ENCODE measurements around the gene ANTXR1. TPM values are rescaled to one million over a fixed set of nuclear protein-coding genes. Genes with fewer than 3 reads are reported as not detected.

The ANTXR1 gene
- total RNA-seq, 5 donors from 2014 or later (not counting 1 experiment from before 2014, with no cell fraction given), result 0.19 to 0.79 (median 0.63) TPM; not detected in 1

- no CpG with 5 or more reads among the region's 4 CpGs for WGBS (ENCODE audit: insufficient coverage)
- H3K27me3 Mint-ChIP-seq, result peaks cover 34 to 39% of the 10 kb centered on the region in 2 donors
- Histone ChIP-seq H3K4me1 (ENCODE audit: control insufficient read depth in 1 of 2, extremely low read depth in 1 of 2, insufficient read depth in 2 of 2, low read length in 2 of 2) (no peaks in the 10 kb centered on the region), H3K4me3 (ENCODE audit: control insufficient read depth in 1 of 2, extremely low read depth in 1 of 2, low read length in 1 of 2) (no peak overlapping the region), H3K36me3 (ENCODE audit: control insufficient read depth in 2 of 2, extremely low read depth in 1 of 2, insufficient read depth in 1 of 2, low read length in 1 of 2) (no peaks in the 10 kb centered on the region), H3K27ac (ENCODE audit: low read length) (no peak overlapping the region), H3K9me3 (no peaks in the 10 kb centered on the region), H3K27me3 (replicated peaks in 1 of 2; ENCODE audit: control insufficient read depth in 2 of 2, extremely low read depth in 1 of 2, insufficient read depth in 2 of 2, low read length in 1 of 2) (peaks cover 0 to 11% of the 10 kb centered on the region in 2 experiments)
- H3K9me3 Mint-ChIP-seq, result no peaks in the 10 kb centered on the region
- no peak overlapping the region for H3K4me3 Mint-ChIP-seq
- POLR2A ChIA-PET, result no interaction called here
- H3K4me1 Mint-ChIP-seq, result no peaks in the 10 kb centered on the region
- H3K27ac Mint-ChIP-seq, result no peak overlapping the region
- no peaks in the 10 kb centered on the region for H3K36me3 Mint-ChIP-seq
- no peak for DNase-seq
- CTCF ChIA-PET, result interaction anchor here in 1 of 2 donors (0.7 kb wide), 1 partner anchor 83 kb away, joined by 3 read pairs; no protein-coding TSS in a partner anchor
- ATAC-seq (replicated peaks in 1 of 4), result no peak
Observed at GRCh38 chr2:69084492-69084891, 71.5 kb downstream of the ANTXR1 start.

- ATAC-seq (replicated peaks in 1 of 4), result no peak
- H3K27ac ChIP-seq (ENCODE audit: low read length), result no peak overlapping the region
- H3K4me1 Mint-ChIP-seq, result no peaks in the 10 kb centered on the region
- no peaks in the 10 kb centered on the region for H3K36me3 ChIP-seq (ENCODE audit: control insufficient read depth in 2 of 2, extremely low read depth in 1 of 2, insufficient read depth in 1 of 2, low read length in 1 of 2)
- no peak overlapping the region for H3K4me3 ChIP-seq (ENCODE audit: control insufficient read depth in 1 of 2, extremely low read depth in 1 of 2, low read length in 1 of 2)
- H3K27ac Mint-ChIP-seq, result no peak overlapping the region
- DNase-seq, result no peak
- peaks cover 0 to 11% of the 10 kb centered on the region in 2 experiments for H3K27me3 ChIP-seq (replicated peaks in 1 of 2; ENCODE audit: control insufficient read depth in 2 of 2, extremely low read depth in 1 of 2, insufficient read depth in 2 of 2, low read length in 1 of 2)
- H3K27me3 Mint-ChIP-seq, result peaks cover 43 to 44% of the 10 kb centered on the region in 2 donors
- H3K36me3 Mint-ChIP-seq, result no peaks in the 10 kb centered on the region
- no peaks in the 10 kb centered on the region for H3K9me3 ChIP-seq
- H3K4me1 ChIP-seq (ENCODE audit: control insufficient read depth in 1 of 2, extremely low read depth in 1 of 2, insufficient read depth in 2 of 2, low read length in 2 of 2), result no peaks in the 10 kb centered on the region
- POLR2A ChIA-PET, result no interaction called here
- H3K4me3 Mint-ChIP-seq, result no peak overlapping the region
- CTCF ChIA-PET, result no interaction called here
- WGBS (ENCODE audit: insufficient coverage), result 56% methylated on average over 4 of the region's 4 CpGs
- H3K9me3 Mint-ChIP-seq, result no peaks in the 10 kb centered on the region
Observed at GRCh38 chr2:69086466-69086865, 73.5 kb downstream of the ANTXR1 start.

- Histone ChIP-seq H3K9me3 (no peaks in the 10 kb centered on the region), H3K27ac (ENCODE audit: low read length) (no peak overlapping the region), H3K27me3 (replicated peaks in 1 of 2; ENCODE audit: control insufficient read depth in 2 of 2, extremely low read depth in 1 of 2, insufficient read depth in 2 of 2, low read length in 1 of 2) (peaks cover 0 to 11% of the 10 kb centered on the region in 2 experiments), H3K4me3 (ENCODE audit: control insufficient read depth in 1 of 2, extremely low read depth in 1 of 2, low read length in 1 of 2) (no peak overlapping the region), H3K4me1 (ENCODE audit: control insufficient read depth in 1 of 2, extremely low read depth in 1 of 2, insufficient read depth in 2 of 2, low read length in 2 of 2) (no peaks in the 10 kb centered on the region), H3K36me3 (ENCODE audit: control insufficient read depth in 2 of 2, extremely low read depth in 1 of 2, insufficient read depth in 1 of 2, low read length in 1 of 2) (no peaks in the 10 kb centered on the region)
- CTCF ChIA-PET, result interaction anchor here in 1 of 2 donors (0.7 kb wide), 1 partner anchor 692 kb away, joined by 3 read pairs; no protein-coding TSS in a partner anchor
- H3K27me3 Mint-ChIP-seq, result peaks cover 35 to 37% of the 10 kb centered on the region in 2 donors
- H3K27ac Mint-ChIP-seq, result no peak overlapping the region
- H3K9me3 Mint-ChIP-seq, result no peaks in the 10 kb centered on the region
- H3K4me1 Mint-ChIP-seq, result no peaks in the 10 kb centered on the region
- POLR2A ChIA-PET, result no interaction called here
- WGBS (ENCODE audit: insufficient coverage), result 88% methylated on average over 3 of the region's 5 CpGs
- DNase-seq (no peak), ATAC-seq (replicated peaks in 1 of 4) (no peak)
- no peaks in the 10 kb centered on the region for H3K36me3 Mint-ChIP-seq
- H3K4me3 Mint-ChIP-seq, result no peak overlapping the region
Observed at GRCh38 chr2:69087211-69087911, 74.4 kb downstream of the ANTXR1 start.

GRCh38 chr2:69087912-69088240 lies 74.9 kb downstream of the ANTXR1 start:
- H3K27ac ChIP-seq (ENCODE audit: low read length), result no peak overlapping the region
- no peaks in the 10 kb centered on the region for H3K36me3 ChIP-seq (ENCODE audit: control insufficient read depth in 2 of 2, extremely low read depth in 1 of 2, insufficient read depth in 1 of 2, low read length in 1 of 2)
- H3K9me3 ChIP-seq, result no peaks in the 10 kb centered on the region
- Mint-ChIP-seq H3K4me3 (no peak overlapping the region), H3K36me3 (no peaks in the 10 kb centered on the region), H3K4me1 (no peaks in the 10 kb centered on the region), H3K27ac (no peak overlapping the region), H3K9me3 (no peaks in the 10 kb centered on the region), H3K27me3 (peaks cover 35 to 37% of the 10 kb centered on the region in 2 donors)
- ChIA-PET CTCF (no interaction called here), POLR2A (no interaction called here)
- no peak for DNase-seq
- 9% methylated on average over 1 of the region's 1 CpG for WGBS (ENCODE audit: insufficient coverage)
- no peak overlapping the region for H3K4me3 ChIP-seq (ENCODE audit: control insufficient read depth in 1 of 2, extremely low read depth in 1 of 2, low read length in 1 of 2)
- H3K4me1 ChIP-seq (ENCODE audit: control insufficient read depth in 1 of 2, extremely low read depth in 1 of 2, insufficient read depth in 2 of 2, low read length in 2 of 2), result no peaks in the 10 kb centered on the region
- H3K27me3 ChIP-seq (replicated peaks in 1 of 2; ENCODE audit: control insufficient read depth in 2 of 2, extremely low read depth in 1 of 2, insufficient read depth in 2 of 2, low read length in 1 of 2), result peaks cover 0 to 11% of the 10 kb centered on the region in 2 experiments
- ATAC-seq (replicated peaks in 1 of 4), result no peak

- POLR2A ChIA-PET, result no interaction called here
- Histone ChIP-seq H3K4me1 (ENCODE audit: control insufficient read depth in 1 of 2, extremely low read depth in 1 of 2, insufficient read depth in 2 of 2, low read length in 2 of 2) (no peaks in the 10 kb centered on the region), H3K9me3 (no peaks in the 10 kb centered on the region), H3K27me3 (replicated peaks in 1 of 2; ENCODE audit: control insufficient read depth in 2 of 2, extremely low read depth in 1 of 2, insufficient read depth in 2 of 2, low read length in 1 of 2) (peaks cover 0 to 7% of the 10 kb centered on the region in 2 experiments), H3K27ac (ENCODE audit: low read length) (no peak overlapping the region), H3K36me3 (ENCODE audit: control insufficient read depth in 2 of 2, extremely low read depth in 1 of 2, insufficient read depth in 1 of 2, low read length in 1 of 2) (no peaks in the 10 kb centered on the region), H3K4me3 (ENCODE audit: control insufficient read depth in 1 of 2, extremely low read depth in 1 of 2, low read length in 1 of 2) (no peak overlapping the region)
- WGBS (ENCODE audit: insufficient coverage), result 100% methylated on average over 3 of the region's 3 CpGs
- ATAC-seq (replicated peaks in 1 of 4) (no peak), DNase-seq (no peak)
- CTCF ChIA-PET, result no interaction called here
- no peaks in the 10 kb centered on the region for H3K36me3 Mint-ChIP-seq
- H3K9me3 Mint-ChIP-seq, result no peaks in the 10 kb centered on the region
- H3K27ac Mint-ChIP-seq, result no peak overlapping the region
- peaks cover 34% of the 10 kb centered on the region in 2 donors for H3K27me3 Mint-ChIP-seq
- no peak overlapping the region for H3K4me3 Mint-ChIP-seq
- no peaks in the 10 kb centered on the region for H3K4me1 Mint-ChIP-seq
Observed at GRCh38 chr2:69088466-69088865, 75.5 kb downstream of the ANTXR1 start.

- ATAC-seq (replicated peaks in 1 of 4) (no peak), DNase-seq (no peak)
- H3K36me3 Mint-ChIP-seq, result no peaks in the 10 kb centered on the region
- no peaks in the 10 kb centered on the region for H3K9me3 Mint-ChIP-seq
- POLR2A ChIA-PET, result no interaction called here
- H3K4me3 Mint-ChIP-seq, result no peak overlapping the region
- no peaks in the 10 kb centered on the region for H3K4me1 Mint-ChIP-seq
- H3K27me3 Mint-ChIP-seq, result peaks cover 27 to 28% of the 10 kb centered on the region in 2 donors
- WGBS (ENCODE audit: insufficient coverage), result 20% methylated on average over 1 of the region's 3 CpGs
- Histone ChIP-seq H3K27ac (ENCODE audit: low read length) (no peak overlapping the region), H3K4me3 (ENCODE audit: control insufficient read depth in 1 of 2, extremely low read depth in 1 of 2, low read length in 1 of 2) (no peak overlapping the region), H3K36me3 (ENCODE audit: control insufficient read depth in 2 of 2, extremely low read depth in 1 of 2, insufficient read depth in 1 of 2, low read length in 1 of 2) (no peaks in the 10 kb centered on the region), H3K4me1 (ENCODE audit: control insufficient read depth in 1 of 2, extremely low read depth in 1 of 2, insufficient read depth in 2 of 2, low read length in 2 of 2) (no peaks in the 10 kb centered on the region), H3K9me3 (no peaks in the 10 kb centered on the region), H3K27me3 (replicated peaks in 1 of 2; ENCODE audit: control insufficient read depth in 2 of 2, extremely low read depth in 1 of 2, insufficient read depth in 2 of 2, low read length in 1 of 2) (peaks cover 0 to 7% of the 10 kb centered on the region in 2 experiments)
- CTCF ChIA-PET, result no interaction called here
- no peak overlapping the region for H3K27ac Mint-ChIP-seq
Observed at GRCh38 chr2:69089266-69089665, 76.3 kb downstream of the ANTXR1 start.

Measured in T-cell (primary cell).